Posterior vena cava (tissue), 2 donors: ENCODE measurements around the gene ZNF91. TPM values are rescaled to one million over a fixed set of nuclear protein-coding genes. Genes with fewer than 3 reads are reported as not detected.

Source experiments
- total RNA-seq, 2 donors: library from RNA; stranded (reverse); fragmentation: NEBNext Ultra II Directional; extraction: Animal tissue kit (Norgen Biotek cat#: 25700); gene quantifications; one replicate each; pipeline ENCODE4 v1.2.1, GENCODE V29; 2021
- donor health status: DM: yes; HTN: yes; CAD: no.
- donor health status: DM: yes; HTN: yes; CAD: no.

The ZNF91 gene
- total RNA-seq, 2 donors from 2014 or later, result 43.0 to 48.0 TPM

Other genes with a start within 250 kb of the ZNF91 start
- gene ZNF724, start 145.1 kb downstream of the ZNF91 start, total RNA-seq, result 1 to 10 TPM; 1.4 TPM